BJ (cell line): ENCODE measurements around the gene CEMIP2. TPM values are rescaled to one million over a fixed set of nuclear protein-coding genes. Genes with fewer than 3 reads are reported as not detected.

Experiments
- CTCF ChIA-PET: fragments of 350-600 bp; formaldehyde crosslinking; extraction: SDS; loops from one replicate; lab custom pipeline; 2021; ENCODE audit warnings: antibody characterized with exemption, inconsistent platforms; lab: Yijun Ruan, JAX
- POLR2A ChIA-PET: fragments of 300-600 bp; sonication (Branson Sonifier 250); formaldehyde crosslinking; extraction: SDS; loops from one replicate; lab custom pipeline; 2021; ENCODE audit warnings: antibody characterized with exemption; lab: Charles Lee
- DNase-seq: peaks from one replicate; pipeline ENCODE4 v3.0.0-alpha.2; 2011; ENCODE audit warnings: low read depth
- H3K27me3 ChIP-seq: 2 replicates; pipeline ENCODE4 v1.6.0; 2011; ENCODE audit warnings: low read length; ENCODE audit not compliant: control insufficient read depth, insufficient read depth
- H3K36me3 ChIP-seq: 2 replicates; pipeline ENCODE4 v1.5.1; 2011; ENCODE audit warnings: low read length; ENCODE audit not compliant: control insufficient read depth, insufficient read depth
- H3K4me3 ChIP-seq: 2 replicates; pipeline ENCODE4 v1.5.1; 2011; ENCODE audit warnings: low read depth, mild to moderate bottlenecking, control low read depth, low read length
- polyA plus RNA-seq: library from polyadenylated mRNA; depleted of rRNA; stranded (reverse); fragments of >200 nt; gene quantifications from 2 replicates; pipeline ENCODE4 v1.2.3, GENCODE V29; 2011; rRNA removed
- TF ChIP-seq, protein P1 (sequence below): IDR thresholded peaks from 2 replicates; pipeline ENCODE4 v1.5.1; 2011; ENCODE audit warnings: low read depth, mild to moderate bottlenecking, control low read depth, inconsistent platforms, low read length, moderate library complexity; ENCODE audit not compliant: insufficient read depth

The CEMIP2 gene
- polyA plus RNA-seq, 1 experiment: 120 TPM

DNA sequence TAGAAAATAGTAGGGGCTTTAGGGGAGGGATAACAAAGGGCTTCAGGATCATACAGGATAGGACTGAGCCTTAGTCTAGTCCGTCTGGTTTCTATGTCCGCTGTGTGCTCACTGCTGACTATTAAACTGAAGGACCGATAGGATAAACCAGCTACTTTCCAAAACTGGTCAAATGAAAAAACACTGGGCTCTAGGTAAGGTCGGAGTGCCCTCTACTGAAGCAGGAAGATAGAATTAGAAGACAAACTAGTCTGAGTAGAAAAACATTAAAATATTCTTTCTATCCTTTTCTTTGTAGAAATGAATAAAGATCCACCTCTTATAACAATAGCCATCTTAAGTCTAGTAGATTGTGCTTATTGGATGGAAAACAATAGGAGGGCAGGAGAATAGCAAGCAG is 133.6 kb downstream of the CEMIP2 start:
- Histone ChIP-seq H3K27me3 (no peaks in the 10 kb centered on the region), H3K36me3 (no peaks in the 10 kb centered on the region), H3K4me3 (no peak overlapping the region)
- CTCF ChIA-PET: interaction anchor here (1.1 kb wide), 1 partner anchor 30 kb away, joined by 3 read pairs; no protein-coding TSS in a partner anchor
- DNase-seq: no peak
- TF ChIP-seq, protein P1, sequence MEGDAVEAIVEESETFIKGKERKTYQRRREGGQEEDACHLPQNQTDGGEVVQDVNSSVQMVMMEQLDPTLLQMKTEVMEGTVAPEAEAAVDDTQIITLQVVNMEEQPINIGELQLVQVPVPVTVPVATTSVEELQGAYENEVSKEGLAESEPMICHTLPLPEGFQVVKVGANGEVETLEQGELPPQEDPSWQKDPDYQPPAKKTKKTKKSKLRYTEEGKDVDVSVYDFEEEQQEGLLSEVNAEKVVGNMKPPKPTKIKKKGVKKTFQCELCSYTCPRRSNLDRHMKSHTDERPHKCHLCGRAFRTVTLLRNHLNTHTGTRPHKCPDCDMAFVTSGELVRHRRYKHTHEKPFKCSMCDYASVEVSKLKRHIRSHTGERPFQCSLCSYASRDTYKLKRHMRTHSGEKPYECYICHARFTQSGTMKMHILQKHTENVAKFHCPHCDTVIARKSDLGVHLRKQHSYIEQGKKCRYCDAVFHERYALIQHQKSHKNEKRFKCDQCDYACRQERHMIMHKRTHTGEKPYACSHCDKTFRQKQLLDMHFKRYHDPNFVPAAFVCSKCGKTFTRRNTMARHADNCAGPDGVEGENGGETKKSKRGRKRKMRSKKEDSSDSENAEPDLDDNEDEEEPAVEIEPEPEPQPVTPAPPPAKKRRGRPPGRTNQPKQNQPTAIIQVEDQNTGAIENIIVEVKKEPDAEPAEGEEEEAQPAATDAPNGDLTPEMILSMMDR: no peak
- POLR2A ChIA-PET: no interaction called here

Other genes with a start within 250 kb of the CEMIP2 start
- gene ABHD17B, start 142.7 kb upstream of the CEMIP2 start, polyA plus RNA-seq: 9.0 and 14.2 TPM in 2 replicates
- gene C9orf85, start 143.1 kb upstream of the CEMIP2 start, polyA plus RNA-seq: 16.1 and 19.1 TPM in 2 replicates